GM12878 (cell line): ENCODE results near the gene SLC9C1. TPM values are rescaled to one million over a fixed set of nuclear protein-coding genes. Genes with fewer than 3 reads are reported as not detected.

Source experiments
- CBX3 ChIP-seq: fragments of 200-600 bp; sonication (generic); IDR thresholded peaks from 2 replicates; pipeline ENCODE4 v1.6.1; 2016; ENCODE audit warnings: low read depth, borderline replicate concordance
- CUX1 ChIP-seq: IDR thresholded peaks from 2 replicates; pipeline ENCODE4 v1.6.1; 2012; ENCODE audit warnings: improper control_type of control experiment, low read depth, low read length; ENCODE audit not compliant: insufficient replicate concordance
- EP300 ChIP-seq, 2 experiments: fragments of 150-350 bp in 1 of 2; IDR thresholded peaks; 2 replicates each; pipeline ENCODE4 v1.6.1; 2011 to 2012; ENCODE audit warnings: low read depth in 2 of 2, low read length in 2 of 2, borderline replicate concordance in 1 of 2, improper control_type of control experiment in 1 of 2, inconsistent platforms in 1 of 2; ENCODE audit not compliant: control insufficient read depth in 1 of 2
- EZH2 ChIP-seq: IDR thresholded peaks from 2 replicates; pipeline ENCODE4 v1.6.1; 2012; ENCODE audit warnings: low read depth, mild to moderate bottlenecking, control low read depth, inconsistent platforms, low read length, borderline replicate concordance; ENCODE audit not compliant: control insufficient read depth
- NFIC ChIP-seq: IDR thresholded peaks from 2 replicates; pipeline ENCODE4 v1.6.1; 2012; ENCODE audit warnings: low read depth, mild to moderate bottlenecking, inconsistent platforms, low read length, moderate library complexity
- NFYB ChIP-seq: IDR thresholded peaks from 2 replicates; pipeline ENCODE4 v1.6.1; 2011; ENCODE audit warnings: low read depth, mild to moderate bottlenecking, low read length, improper control_type of control experiment, moderate library complexity; ENCODE audit not compliant: insufficient read depth
- PML ChIP-seq: IDR thresholded peaks from 2 replicates; pipeline ENCODE4 v1.6.1; 2012; ENCODE audit warnings: low read length, inconsistent platforms
- SREBF1 ChIP-seq: IDR thresholded peaks from 2 replicates; pipeline ENCODE4 v1.6.1; 2012; ENCODE audit warnings: mild to moderate bottlenecking, low read length
- SREBF2 ChIP-seq: IDR thresholded peaks from 2 replicates; pipeline ENCODE4 v1.6.1; 2012; ENCODE audit warnings: mild to moderate bottlenecking, low read length
- polyA plus RNA-seq, 11 experiments: library from polyadenylated mRNA; depleted of rRNA in 4 of 11; unstranded in 6 of 11; stranded (reverse) in 5 of 11; fragments of >200 nt; fragmentation: Nextera tagmentation in 4 of 11; fragmentation: Illumina TruSeq in 1 of 11; extraction: Ambion mirVana in 4 of 11; extraction: Trizol in 1 of 11; gene quantifications; 1 replicate in 1 of 11; 2 replicates in 10 of 11; pipeline versions ENCODE4 v1.2.1 to v1.2.3, GENCODE V29; 2011 to 2016; ENCODE audit warnings: inconsistent platforms in 2 of 11, missing spikeins in 2 of 11, low read depth in 1 of 11
- total RNA-seq, 4 experiments: library from RNA; depleted of rRNA in 3 of 4; stranded (reverse); fragments of >200 nt in 3 of 4; fragmentation: Illumina TruSeq in 1 of 4; extraction: Trizol in 1 of 4; gene quantifications; 2 replicates each; pipeline versions ENCODE4 v1.2.1 to v1.2.3, GENCODE V29; 2013 to 2021

Gene SLC9C1
- total and polyA plus RNA-seq, 10 of the 15 experiments (the other 5 are each of a cell fraction or from before 2014, with no cell fraction given) = not detected

- TF ChIP-seq CUX1 (no peak), PML (no peak), NFIC (no peak), EP300 (IDR thresholded peaks at IDR 0.05; ENCODE audit: borderline replicate concordance in 1 of 2, control insufficient read depth in 1 of 2, low read depth in 2 of 2, low read length in 2 of 2) (no peak), SREBF1 (no peak), CBX3 (no peak), EZH2 (no peak), NFYB (no peak), SREBF2 (no peak)
Measured at GRCh38 chr3:112233083-112233482, 60.9 kb downstream of the SLC9C1 start (continued).
